Omental fat pad (tissue), 4 donors: ENCODE data around the gene CXCL16. TPM values are rescaled to one million over a fixed set of nuclear protein-coding genes. Genes with fewer than 3 reads are reported as not detected.
A peak's percentile ranks its signal among the peaks of the same experiment; 100 is the strongest.

Experiments
- ATAC-seq: fragments of 150-250 bp; one replicate; pipeline ENCODE4 v1.9.1; 2016; ENCODE audit warnings: mild to moderate bottlenecking, moderate library complexity; ENCODE audit not compliant: low FRiP score
- DNase-seq: peaks from one replicate; pipeline ENCODE4 v3.0.0-alpha.2; 2019; ENCODE audit warnings: low spot score
- CTCF ChIP-seq, 3 donors: fragments of 450-650 bp; IDR thresholded peaks; one replicate each; pipeline ENCODE4 v1.5.1; 2016 to 2017; ENCODE audit warnings: antibody characterized with exemption in 3 of 3, mild to moderate bottlenecking in 3 of 3, moderate library complexity in 2 of 3
- total RNA-seq, 4 donors: library from RNA; depleted of rRNA; stranded (reverse); fragments of >200 nt; gene quantifications; one replicate each; pipeline ENCODE4 v1.1.0, GENCODE V29; 2016

CXCL16 gene
- total RNA-seq, 4 donors from 2014 or later: 16.6 to 92.1 (median 26.5) TPM

DNA sequence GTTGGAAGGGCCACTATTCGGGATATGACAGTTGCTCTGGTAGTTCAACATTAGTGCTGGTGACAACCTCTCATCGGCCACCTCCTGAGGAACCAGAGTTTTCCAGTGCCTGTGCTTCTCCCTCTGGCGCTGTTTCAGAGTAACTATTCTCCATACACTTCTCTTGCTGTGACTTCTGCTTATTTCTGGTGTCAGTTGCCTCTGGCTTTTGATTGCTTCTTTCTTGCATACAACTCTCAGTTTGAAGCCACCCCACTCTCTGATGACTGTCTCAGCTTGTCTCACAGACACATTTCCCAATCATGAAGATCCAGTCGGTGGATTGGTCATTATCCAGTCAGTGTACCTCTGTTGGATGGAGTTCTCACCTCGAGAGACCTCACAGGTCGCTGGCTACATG, 28.6 kb upstream of the CXCL16 start:
- no peak for TF ChIP-seq CTCF (IDR thresholded peaks at IDR 0.05)
- no peak for DNase-seq
- no peak for ATAC-seq

- ATAC-seq (no peak), DNase-seq (no peak)
- TF ChIP-seq CTCF (IDR thresholded peaks at IDR 0.05): no peak
Measured at GRCh38 chr17:4766723-4767122, 27.0 kb upstream of the CXCL16 start.

DNA sequence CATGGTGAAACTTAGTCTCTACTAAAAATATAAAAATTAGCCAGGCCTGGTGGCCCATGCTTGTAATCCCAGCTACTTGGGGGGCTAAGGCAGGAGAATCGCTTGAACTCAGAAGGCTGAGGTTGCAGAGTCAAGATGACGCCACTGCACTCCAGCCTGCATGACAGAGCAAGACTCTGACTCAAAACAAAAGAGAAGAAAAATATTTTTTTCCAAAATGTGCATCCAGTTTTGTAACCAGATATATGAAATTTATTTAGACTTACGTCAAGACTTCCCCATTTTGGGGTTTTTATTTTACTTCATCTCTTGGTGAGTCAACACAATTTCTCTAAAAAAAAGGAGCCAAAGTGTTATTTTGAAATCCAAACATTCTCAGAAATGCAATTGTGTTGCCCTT, 26.5 kb upstream of the CXCL16 start:
- TF ChIP-seq CTCF (IDR thresholded peaks at IDR 0.05): no peak
- no peak for DNase-seq
- ATAC-seq: no peak

GRCh38 chr17:4764595-4764994, 24.9 kb upstream of the CXCL16 start:
- no peak for TF ChIP-seq CTCF (IDR thresholded peaks at IDR 0.05)
- no peak for ATAC-seq
- no peak for DNase-seq

GRCh38 chr17:4759776-4760236, 20.1 kb upstream of the CXCL16 start:
- peak; percentile 44 for ATAC-seq
- no peak for DNase-seq
- TF ChIP-seq CTCF (IDR thresholded peaks at IDR 0.05): no peak

DNA sequence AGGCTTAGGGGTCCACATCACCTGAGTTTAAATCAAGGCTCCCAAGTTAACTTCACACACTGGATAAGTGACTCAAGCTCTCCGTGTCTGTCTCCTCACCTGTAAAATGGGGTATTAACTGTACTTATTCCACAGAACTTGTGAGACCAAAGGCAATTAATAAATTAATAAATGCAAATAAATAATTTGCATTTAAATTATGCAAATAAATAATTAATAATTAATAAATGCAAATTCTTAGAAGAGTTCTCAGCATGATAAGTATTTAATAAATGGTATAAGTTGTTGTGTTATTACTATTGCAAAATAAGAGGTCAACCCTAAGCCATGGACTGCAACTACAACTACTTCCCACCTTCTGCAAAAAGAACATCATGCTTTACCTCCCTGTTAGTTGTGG, 13.7 kb upstream of the CXCL16 start:
- DNase-seq (no peak), ATAC-seq (no peak)
- no peak for TF ChIP-seq CTCF (IDR thresholded peaks at IDR 0.05)

- DNase-seq: no peak
- TF ChIP-seq CTCF (IDR thresholded peaks at IDR 0.05): no peak
- ATAC-seq: no peak
Measured at GRCh38 chr17:4751932-4752331, 12.2 kb upstream of the CXCL16 start.
